H1 (cell line): ENCODE data around the gene ACAP1. TPM values are rescaled to one million over a fixed set of nuclear protein-coding genes. Genes with fewer than 3 reads are reported as not detected.

ENCODE experiments used
- GTF2F1 ChIP-seq: IDR thresholded peaks from 2 replicates; pipeline ENCODE4 v1.6.1; 2012; ENCODE audit warnings: low read depth, low read length, improper control_type of control experiment, borderline replicate concordance
- JUN ChIP-seq: IDR thresholded peaks from 2 replicates; pipeline ENCODE4 v1.6.1; 2011; ENCODE audit warnings: low read depth, mild to moderate bottlenecking, improper control_type of control experiment, low read length
- polyA plus RNA-seq, 7 experiments: library from polyadenylated mRNA; depleted of rRNA in 3 of 7; stranded (reverse) in 5 of 7; unstranded in 2 of 7; fragments of >200 nt in 5 of 7; fragments of 200-250 nt in 2 of 7; gene quantifications; 1 replicate in 5 of 7; 2 replicates in 1 of 7; 4 replicates in 1 of 7; pipeline versions ENCODE4 v1.2.1 to v1.2.3, GENCODE V29; 2011 to 2013; ENCODE audit warnings: missing spikeins in 2 of 7, mixed read lengths in 2 of 7
- total RNA-seq: library from RNA; stranded (reverse); fragmentation: NEBNext Ultra II Directional; extraction: Animal tissue kit (Norgen Biotek cat#: 25700); gene quantifications from 2 replicates; pipeline ENCODE4 v1.2.1, GENCODE V29; 2021
- TF ChIP-seq, protein P1 (sequence below): fragments of 300-600 bp; sonication (generic); IDR thresholded peaks from 2 replicates; pipeline ENCODE4 v1.7.1; 2012; ENCODE audit warnings: low read length, moderate library complexity, mild to moderate bottlenecking, inconsistent platforms; ENCODE audit not compliant: insufficient replicate concordance

Gene ACAP1
- total and polyA plus RNA-seq, 2 of the 8 experiments (the other 6 are each of a cell fraction or from before 2014, with no cell fraction given): 11.9 to 45.1 TPM

- TF ChIP-seq, protein P1, sequence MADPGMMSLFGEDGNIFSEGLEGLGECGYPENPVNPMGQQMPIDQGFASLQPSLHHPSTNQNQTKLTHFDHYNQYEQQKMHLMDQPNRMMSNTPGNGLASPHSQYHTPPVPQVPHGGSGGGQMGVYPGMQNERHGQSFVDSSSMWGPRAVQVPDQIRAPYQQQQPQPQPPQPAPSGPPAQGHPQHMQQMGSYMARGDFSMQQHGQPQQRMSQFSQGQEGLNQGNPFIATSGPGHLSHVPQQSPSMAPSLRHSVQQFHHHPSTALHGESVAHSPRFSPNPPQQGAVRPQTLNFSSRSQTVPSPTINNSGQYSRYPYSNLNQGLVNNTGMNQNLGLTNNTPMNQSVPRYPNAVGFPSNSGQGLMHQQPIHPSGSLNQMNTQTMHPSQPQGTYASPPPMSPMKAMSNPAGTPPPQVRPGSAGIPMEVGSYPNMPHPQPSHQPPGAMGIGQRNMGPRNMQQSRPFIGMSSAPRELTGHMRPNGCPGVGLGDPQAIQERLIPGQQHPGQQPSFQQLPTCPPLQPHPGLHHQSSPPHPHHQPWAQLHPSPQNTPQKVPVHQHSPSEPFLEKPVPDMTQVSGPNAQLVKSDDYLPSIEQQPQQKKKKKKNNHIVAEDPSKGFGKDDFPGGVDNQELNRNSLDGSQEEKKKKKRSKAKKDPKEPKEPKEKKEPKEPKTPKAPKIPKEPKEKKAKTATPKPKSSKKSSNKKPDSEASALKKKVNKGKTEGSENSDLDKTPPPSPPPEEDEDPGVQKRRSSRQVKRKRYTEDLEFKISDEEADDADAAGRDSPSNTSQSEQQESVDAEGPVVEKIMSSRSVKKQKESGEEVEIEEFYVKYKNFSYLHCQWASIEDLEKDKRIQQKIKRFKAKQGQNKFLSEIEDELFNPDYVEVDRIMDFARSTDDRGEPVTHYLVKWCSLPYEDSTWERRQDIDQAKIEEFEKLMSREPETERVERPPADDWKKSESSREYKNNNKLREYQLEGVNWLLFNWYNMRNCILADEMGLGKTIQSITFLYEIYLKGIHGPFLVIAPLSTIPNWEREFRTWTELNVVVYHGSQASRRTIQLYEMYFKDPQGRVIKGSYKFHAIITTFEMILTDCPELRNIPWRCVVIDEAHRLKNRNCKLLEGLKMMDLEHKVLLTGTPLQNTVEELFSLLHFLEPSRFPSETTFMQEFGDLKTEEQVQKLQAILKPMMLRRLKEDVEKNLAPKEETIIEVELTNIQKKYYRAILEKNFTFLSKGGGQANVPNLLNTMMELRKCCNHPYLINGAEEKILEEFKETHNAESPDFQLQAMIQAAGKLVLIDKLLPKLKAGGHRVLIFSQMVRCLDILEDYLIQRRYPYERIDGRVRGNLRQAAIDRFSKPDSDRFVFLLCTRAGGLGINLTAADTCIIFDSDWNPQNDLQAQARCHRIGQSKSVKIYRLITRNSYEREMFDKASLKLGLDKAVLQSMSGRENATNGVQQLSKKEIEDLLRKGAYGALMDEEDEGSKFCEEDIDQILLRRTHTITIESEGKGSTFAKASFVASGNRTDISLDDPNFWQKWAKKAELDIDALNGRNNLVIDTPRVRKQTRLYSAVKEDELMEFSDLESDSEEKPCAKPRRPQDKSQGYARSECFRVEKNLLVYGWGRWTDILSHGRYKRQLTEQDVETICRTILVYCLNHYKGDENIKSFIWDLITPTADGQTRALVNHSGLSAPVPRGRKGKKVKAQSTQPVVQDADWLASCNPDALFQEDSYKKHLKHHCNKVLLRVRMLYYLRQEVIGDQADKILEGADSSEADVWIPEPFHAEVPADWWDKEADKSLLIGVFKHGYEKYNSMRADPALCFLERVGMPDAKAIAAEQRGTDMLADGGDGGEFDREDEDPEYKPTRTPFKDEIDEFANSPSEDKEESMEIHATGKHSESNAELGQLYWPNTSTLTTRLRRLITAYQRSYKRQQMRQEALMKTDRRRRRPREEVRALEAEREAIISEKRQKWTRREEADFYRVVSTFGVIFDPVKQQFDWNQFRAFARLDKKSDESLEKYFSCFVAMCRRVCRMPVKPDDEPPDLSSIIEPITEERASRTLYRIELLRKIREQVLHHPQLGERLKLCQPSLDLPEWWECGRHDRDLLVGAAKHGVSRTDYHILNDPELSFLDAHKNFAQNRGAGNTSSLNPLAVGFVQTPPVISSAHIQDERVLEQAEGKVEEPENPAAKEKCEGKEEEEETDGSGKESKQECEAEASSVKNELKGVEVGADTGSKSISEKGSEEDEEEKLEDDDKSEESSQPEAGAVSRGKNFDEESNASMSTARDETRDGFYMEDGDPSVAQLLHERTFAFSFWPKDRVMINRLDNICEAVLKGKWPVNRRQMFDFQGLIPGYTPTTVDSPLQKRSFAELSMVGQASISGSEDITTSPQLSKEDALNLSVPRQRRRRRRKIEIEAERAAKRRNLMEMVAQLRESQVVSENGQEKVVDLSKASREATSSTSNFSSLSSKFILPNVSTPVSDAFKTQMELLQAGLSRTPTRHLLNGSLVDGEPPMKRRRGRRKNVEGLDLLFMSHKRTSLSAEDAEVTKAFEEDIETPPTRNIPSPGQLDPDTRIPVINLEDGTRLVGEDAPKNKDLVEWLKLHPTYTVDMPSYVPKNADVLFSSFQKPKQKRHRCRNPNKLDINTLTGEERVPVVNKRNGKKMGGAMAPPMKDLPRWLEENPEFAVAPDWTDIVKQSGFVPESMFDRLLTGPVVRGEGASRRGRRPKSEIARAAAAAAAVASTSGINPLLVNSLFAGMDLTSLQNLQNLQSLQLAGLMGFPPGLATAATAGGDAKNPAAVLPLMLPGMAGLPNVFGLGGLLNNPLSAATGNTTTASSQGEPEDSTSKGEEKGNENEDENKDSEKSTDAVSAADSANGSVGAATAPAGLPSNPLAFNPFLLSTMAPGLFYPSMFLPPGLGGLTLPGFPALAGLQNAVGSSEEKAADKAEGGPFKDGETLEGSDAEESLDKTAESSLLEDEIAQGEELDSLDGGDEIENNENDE: no peak
- TF ChIP-seq JUN (no peak), GTF2F1 (no peak)
Observed at GRCh38 chr17:7396147-7396546, 59.8 kb downstream of the ACAP1 start (continued).
